Body of pancreas (tissue), 4 donors: ENCODE measurements around the gene C10orf53. TPM values are rescaled to one million over a fixed set of nuclear protein-coding genes. Genes with fewer than 3 reads are reported as not detected.

Experiments
- ATAC-seq: fragments of 150-250 bp; one replicate; pipeline ENCODE4 v1.9.1; 2016
- DNase-seq, 4 donors: peaks; one replicate each; pipeline ENCODE4 v3.0.0-alpha.2; 2019
- H3K27ac ChIP-seq, 4 donors: fragments of 200-600 bp; sonication (generic); 1 replicate in 3 of 4; 2 replicates in 1 of 4; pipeline versions ENCODE4 v1.5.1 to v1.6.1; 2016 to 2019; ENCODE audit warnings: mild to moderate bottlenecking in 1 of 4, mixed read lengths in 1 of 4, moderate library complexity in 1 of 4
- H3K27me3 ChIP-seq, 2 donors: fragments of 200-600 bp; sonication (generic); one replicate each; pipeline ENCODE4 v1.6.0; 2016; ENCODE audit warnings: mild to moderate bottlenecking in 1 of 2
- H3K36me3 ChIP-seq, 2 donors: fragments of 200-600 bp; sonication (generic); replicated peaks in 1 of 2; 2 replicates each; pipeline ENCODE4 v1.5.1; 2016; ENCODE audit warnings: low read depth in 2 of 2; ENCODE audit not compliant: insufficient read depth in 1 of 2
- H3K4me1 ChIP-seq: fragments of 200-600 bp; sonication (generic); one replicate; pipeline ENCODE4 v1.6.0; 2016
- H3K4me3 ChIP-seq, 2 donors: fragments of 200-600 bp; sonication (generic); 1 replicate in 1 of 2; 2 replicates in 1 of 2; pipeline ENCODE4 v1.5.1; 2016 to 2019
- H3K9me3 ChIP-seq, 3 donors: fragments of 200-600 bp; sonication (generic); 1 replicate in 2 of 3; 2 replicates in 1 of 3; pipeline ENCODE4 v1.5.1; 2016
- CTCF ChIP-seq, 7 experiments: fragments of 450-650 bp in 4 of 7; fragments of 200-600 bp in 3 of 7; sonication (generic) in 3 of 7; IDR thresholded peaks; one replicate each; pipeline ENCODE4 v1.5.1; 2016 to 2019; ENCODE audit warnings: antibody characterized with exemption in 7 of 7
- POLR2A ChIP-seq, 3 donors: fragments of 450-650 bp; IDR thresholded peaks; one replicate each; pipeline ENCODE4 v1.6.1; 2016; ENCODE audit warnings: antibody characterized with exemption in 3 of 3, mild to moderate bottlenecking in 2 of 3
- WGBS, 2 donors: methylation state at CpG; one replicate each; pipeline ENCODE4 v1.1.5; 2017; 5-methylcytosine and 5-hydroxymethylcytosine counted together
- intact Hi-C: fragments of 100-400 bp; cut with DNase I; formaldehyde crosslinking; loops from one replicate; pipeline ENCODE4 v1.15.1; 2023
- total RNA-seq, 2 donors: library from RNA; depleted of rRNA; stranded (reverse); fragments of >200 nt; gene quantifications; one replicate each; pipeline ENCODE4 v1.1.0, GENCODE V29; 2016

C10orf53 gene
- total RNA-seq, 2 donors from 2014 or later, result not detected

- DNase-seq (no peak), ATAC-seq (no peak)
- Histone ChIP-seq H3K36me3 (no peaks in the 10 kb centered on the region), H3K4me1 (no peaks in the 10 kb centered on the region), H3K27ac (no peak overlapping the region), H3K27me3 (peaks cover 0 to 6% of the 10 kb centered on the region in 2 donors), H3K4me3 (no peak overlapping the region), H3K9me3 (no peaks in the 10 kb centered on the region)
- 19 to 26% methylated on average over 12 of the region's 12 CpGs for WGBS, 2 donors
- intact Hi-C loops, result no loop called here
- no peak for TF ChIP-seq POLR2A (IDR thresholded peaks at IDR 0.05)
- TF ChIP-seq CTCF (IDR thresholded peaks at IDR 0.05), result no peak
These were observed 10.5 kb downstream of the C10orf53 start for GRCh38 chr10:49689882-49690510.

GRCh38 chr10:49690698-49691356 is 11.4 kb downstream of the C10orf53 start:
- H3K27ac ChIP-seq, result no peak overlapping the region
- no peak for ATAC-seq
- 18 to 19% methylated on average over 12 of the region's 12 CpGs for WGBS, 2 donors
- no peaks in the 10 kb centered on the region for H3K9me3 ChIP-seq
- intact Hi-C loops, result no loop called here
- peaks cover 0 to 6% of the 10 kb centered on the region in 2 donors for H3K27me3 ChIP-seq
- DNase-seq, result no peak
- no peaks in the 10 kb centered on the region for H3K36me3 ChIP-seq
- TF ChIP-seq POLR2A (IDR thresholded peaks at IDR 0.05) (no peak), CTCF (IDR thresholded peaks at IDR 0.05) (no peak)
- no peaks in the 10 kb centered on the region for H3K4me1 ChIP-seq
- H3K4me3 ChIP-seq, result no peak overlapping the region

- ATAC-seq (no peak), DNase-seq (no peak)
- Histone ChIP-seq H3K36me3 (no peaks in the 10 kb centered on the region), H3K27me3 (peaks cover 0 to 6% of the 10 kb centered on the region in 2 donors), H3K4me3 (no peak overlapping the region), H3K27ac (no peak overlapping the region), H3K9me3 (no peaks in the 10 kb centered on the region), H3K4me1 (no peaks in the 10 kb centered on the region)
- intact Hi-C loops, result no loop called here
- TF ChIP-seq POLR2A (IDR thresholded peaks at IDR 0.05) (no peak), CTCF (IDR thresholded peaks at IDR 0.05) (no peak)
- WGBS, 2 donors, result 35 to 39% methylated on average over 7 to 9 of the region's 9 CpGs
These were observed 12.1 kb downstream of the C10orf53 start for GRCh38 chr10:49691588-49691987.

- no peaks in the 10 kb centered on the region for H3K9me3 ChIP-seq
- H3K27ac ChIP-seq, result no peak overlapping the region
- WGBS, 2 donors, result 62 to 68% methylated on average over 6 of the region's 6 CpGs
- ATAC-seq (no peak), DNase-seq (no peak)
- peaks cover 0 to 6% of the 10 kb centered on the region in 2 donors for H3K27me3 ChIP-seq
- no peaks in the 10 kb centered on the region for H3K4me1 ChIP-seq
- intact Hi-C loops, result no loop called here
- H3K4me3 ChIP-seq, result no peak overlapping the region
- no peak for TF ChIP-seq CTCF (IDR thresholded peaks at IDR 0.05)
- no peak for TF ChIP-seq POLR2A (IDR thresholded peaks at IDR 0.05)
- no peaks in the 10 kb centered on the region for H3K36me3 ChIP-seq
These were observed 15.0 kb downstream of the C10orf53 start for GRCh38 chr10:49694466-49694865.

GRCh38 chr10:49696311-49696710 is 16.9 kb downstream of the C10orf53 start:
- peaks cover 0 to 6% of the 10 kb centered on the region in 2 donors for H3K27me3 ChIP-seq
- intact Hi-C loops, result no loop called here
- H3K4me3 ChIP-seq, result no peak overlapping the region
- ATAC-seq (no peak), DNase-seq (no peak)
- H3K27ac ChIP-seq, result no peak overlapping the region
- 64 to 73% methylated on average over 7 of the region's 7 CpGs for WGBS, 2 donors
- H3K4me1 ChIP-seq, result no peaks in the 10 kb centered on the region
- no peaks in the 10 kb centered on the region for H3K36me3 ChIP-seq
- TF ChIP-seq POLR2A (IDR thresholded peaks at IDR 0.05) (no peak), CTCF (IDR thresholded peaks at IDR 0.05) (no peak)
- H3K9me3 ChIP-seq, result no peaks in the 10 kb centered on the region
